Measurements from ENCODE around the gene CTDP1.

- TF ChIP-seq POLR2AphosphoS5 (IDR thresholded peaks at IDR 0.05; ENCODE audit: borderline replicate concordance, low read depth, low read length) (no peak), EZH2 (IDR thresholded peaks at IDR 0.05) (no peak), FOXP2 (optimal IDR thresholded peaks at IDR 0.05; ENCODE audit: control extremely low read depth, extremely low read length, insufficient read depth) (no peak)
Measured at GRCh38 chr18:79677221-79677620, 2.4 kb upstream of the CTDP1 start.
